Neural cell (in vitro differentiated cells): Measurements from ENCODE around the gene NISCH. TPM values are rescaled to one million over a fixed set of nuclear protein-coding genes. Genes with fewer than 3 reads are reported as not detected.

Experiments
- H2AFZ ChIP-seq: fragments of 200-600, 300-800 bp; sonication (generic), shearing (Covaris generic); 2 replicates; pipeline ENCODE4 v1.6.0; 2014; ENCODE audit warnings: low read depth, mild to moderate bottlenecking, antibody characterized with exemption, low read length, moderate library complexity
- H3F3A ChIP-seq: fragments of 200-600 bp; shearing (Covaris generic); 2 replicates; pipeline ENCODE4 v1.6.1; 2016; ENCODE audit warnings: mild to moderate bottlenecking, moderate library complexity, mixed read lengths, antibody characterized with exemption, low read length; ENCODE audit not compliant: insufficient read depth, poor library complexity, severe bottlenecking
- H3K27ac ChIP-seq: fragments of 200-600, 300-800 bp; sonication (generic), shearing (Covaris generic); 2 replicates; pipeline ENCODE4 v1.5.1; 2014; ENCODE audit warnings: mild to moderate bottlenecking, low read length, moderate library complexity
- H3K27me3 ChIP-seq: fragments of 300-800, 200-600 bp; sonication (generic), shearing (Covaris generic); 2 replicates; pipeline ENCODE4 v1.6.0; 2014; ENCODE audit warnings: mild to moderate bottlenecking, low read depth, low read length, moderate library complexity; ENCODE audit not compliant: insufficient read depth
- H3K36me3 ChIP-seq: fragments of 300-800, 200-600 bp; sonication (generic), shearing (Covaris generic); 2 replicates; pipeline ENCODE4 v1.5.1; 2014; ENCODE audit warnings: mild to moderate bottlenecking, antibody characterized with exemption, low read length, moderate library complexity; ENCODE audit not compliant: insufficient read depth
- H3K4me2 ChIP-seq: fragments of 300-800, 200-600 bp; sonication (generic), shearing (Covaris generic); 2 replicates; pipeline ENCODE4 v1.6.0; 2014; ENCODE audit warnings: mild to moderate bottlenecking, low read length
- H3K4me3 ChIP-seq: fragments of 300-800, 200-600 bp; sonication (generic), shearing (Covaris generic); 2 replicates; pipeline ENCODE4 v1.5.1; 2014; ENCODE audit warnings: mild to moderate bottlenecking, low read length, moderate library complexity
- H3K79me2 ChIP-seq: fragments of 200-600 bp; shearing (Covaris generic); replicated peaks from 2 replicates; pipeline ENCODE4 v1.6.0; 2014; ENCODE audit warnings: mild to moderate bottlenecking, low read length, moderate library complexity; ENCODE audit not compliant: insufficient read depth
- H3K9ac ChIP-seq: fragments of 300-800, 200-600 bp; sonication (generic), shearing (Covaris generic); 2 replicates; pipeline ENCODE4 v1.6.1; 2016; ENCODE audit warnings: mild to moderate bottlenecking, low read length, mixed read lengths
- H3K9me2 ChIP-seq: fragments of 200-600 bp; shearing (Covaris generic); 2 replicates; pipeline ENCODE4 v1.6.1; 2016; ENCODE audit warnings: mild to moderate bottlenecking, low read length, mixed read lengths; ENCODE audit not compliant: insufficient read depth
- H3K9me3 ChIP-seq: fragments of 200-600, 300-800 bp; sonication (generic), shearing (Covaris generic); 2 replicates; pipeline ENCODE4 v1.6.1; 2016; ENCODE audit warnings: mild to moderate bottlenecking, mixed run types, low read length, moderate library complexity, mixed read lengths
- H4K20me1 ChIP-seq: fragments of 200-600 bp; shearing (Covaris generic); 2 replicates; pipeline ENCODE4 v1.6.1; 2016; ENCODE audit warnings: mild to moderate bottlenecking, mixed run types; ENCODE audit not compliant: insufficient read depth
- CTCF ChIP-seq: fragments of 450-650 bp; IDR thresholded peaks from 2 replicates; pipeline ENCODE4 v1.5.1; 2014; ENCODE audit warnings: antibody characterized with exemption, mild to moderate bottlenecking, moderate library complexity; ENCODE audit not compliant: poor library complexity, severe bottlenecking
- EP300 ChIP-seq: fragments of 450-650 bp; conservative IDR thresholded peaks from 2 replicates; pipeline ENCODE4 v1.6.1; 2014; ENCODE audit warnings: antibody characterized with exemption, mild to moderate bottlenecking, moderate library complexity; ENCODE audit not compliant: poor library complexity, severe bottlenecking
- EZH2 ChIP-seq: fragments of 200-600, 300-800 bp; shearing (Covaris generic), sonication (generic); IDR thresholded peaks from 2 replicates; pipeline ENCODE4 v1.6.1; 2014; ENCODE audit warnings: antibody characterized with exemption, low read length, borderline replicate concordance, mild to moderate bottlenecking; ENCODE audit not compliant: insufficient read depth, poor library complexity, severe bottlenecking
- MXI1 ChIP-seq: fragments of 450-650 bp; conservative IDR thresholded peaks from 2 replicates; pipeline ENCODE4 v1.6.1; 2014; ENCODE audit warnings: antibody characterized with exemption, mild to moderate bottlenecking; ENCODE audit not compliant: poor library complexity, severe bottlenecking
- POLR2AphosphoS5 ChIP-seq: IDR thresholded peaks from 2 replicates; pipeline ENCODE4 v1.6.1; 2012
- RAD21 ChIP-seq: fragments of 450-650 bp; conservative IDR thresholded peaks from 2 replicates; pipeline ENCODE4 v1.6.1; 2014; ENCODE audit warnings: antibody characterized with exemption, mild to moderate bottlenecking, moderate library complexity
- SMC3 ChIP-seq: fragments of 450-650 bp; conservative IDR thresholded peaks from 2 replicates; pipeline ENCODE4 v1.6.1; 2014; ENCODE audit warnings: antibody characterized with exemption, mild to moderate bottlenecking, moderate library complexity; ENCODE audit not compliant: poor library complexity
- TAF1 ChIP-seq: IDR thresholded peaks from 2 replicates; pipeline ENCODE4 v1.6.1; 2012; ENCODE audit warnings: low read depth
- polyA plus RNA-seq: library from polyadenylated mRNA; depleted of rRNA; stranded (reverse); fragments of >200 nt; gene quantifications from 2 replicates; pipeline ENCODE4 v1.2.3, GENCODE V29; 2014
- TF ChIP-seq, protein P1 (sequence below): IDR thresholded peaks from 2 replicates; pipeline ENCODE4 v1.6.1; 2012; ENCODE audit warnings: borderline replicate concordance

The NISCH gene
- polyA plus RNA-seq, 1 donor from 2014 or later: 88.9 TPM

- TF ChIP-seq MXI1: no peak
- TF ChIP-seq CTCF: no peak
- TF ChIP-seq, protein P1, sequence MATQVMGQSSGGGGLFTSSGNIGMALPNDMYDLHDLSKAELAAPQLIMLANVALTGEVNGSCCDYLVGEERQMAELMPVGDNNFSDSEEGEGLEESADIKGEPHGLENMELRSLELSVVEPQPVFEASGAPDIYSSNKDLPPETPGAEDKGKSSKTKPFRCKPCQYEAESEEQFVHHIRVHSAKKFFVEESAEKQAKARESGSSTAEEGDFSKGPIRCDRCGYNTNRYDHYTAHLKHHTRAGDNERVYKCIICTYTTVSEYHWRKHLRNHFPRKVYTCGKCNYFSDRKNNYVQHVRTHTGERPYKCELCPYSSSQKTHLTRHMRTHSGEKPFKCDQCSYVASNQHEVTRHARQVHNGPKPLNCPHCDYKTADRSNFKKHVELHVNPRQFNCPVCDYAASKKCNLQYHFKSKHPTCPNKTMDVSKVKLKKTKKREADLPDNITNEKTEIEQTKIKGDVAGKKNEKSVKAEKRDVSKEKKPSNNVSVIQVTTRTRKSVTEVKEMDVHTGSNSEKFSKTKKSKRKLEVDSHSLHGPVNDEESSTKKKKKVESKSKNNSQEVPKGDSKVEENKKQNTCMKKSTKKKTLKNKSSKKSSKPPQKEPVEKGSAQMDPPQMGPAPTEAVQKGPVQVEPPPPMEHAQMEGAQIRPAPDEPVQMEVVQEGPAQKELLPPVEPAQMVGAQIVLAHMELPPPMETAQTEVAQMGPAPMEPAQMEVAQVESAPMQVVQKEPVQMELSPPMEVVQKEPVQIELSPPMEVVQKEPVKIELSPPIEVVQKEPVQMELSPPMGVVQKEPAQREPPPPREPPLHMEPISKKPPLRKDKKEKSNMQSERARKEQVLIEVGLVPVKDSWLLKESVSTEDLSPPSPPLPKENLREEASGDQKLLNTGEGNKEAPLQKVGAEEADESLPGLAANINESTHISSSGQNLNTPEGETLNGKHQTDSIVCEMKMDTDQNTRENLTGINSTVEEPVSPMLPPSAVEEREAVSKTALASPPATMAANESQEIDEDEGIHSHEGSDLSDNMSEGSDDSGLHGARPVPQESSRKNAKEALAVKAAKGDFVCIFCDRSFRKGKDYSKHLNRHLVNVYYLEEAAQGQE: no peak
- no peak for TF ChIP-seq EP300
- Histone ChIP-seq H3F3A (no peaks in the 10 kb centered on the region), H3K9me2 (no peaks in the 10 kb centered on the region), H3K79me2 (no peaks in the 10 kb centered on the region), H3K27ac (no peak overlapping the region), H3K27me3 (no peaks in the 10 kb centered on the region), H3K9me3 (no peaks in the 10 kb centered on the region), H2AFZ (no peak overlapping the region), H3K4me3 (no peak overlapping the region), H4K20me1 (no peaks in the 10 kb centered on the region), H3K36me3 (no peaks in the 10 kb centered on the region), H3K9ac (no peak overlapping the region), H3K4me2 (no peak overlapping the region)
Observed at GRCh38 chr3:52507359-52507758, 52.0 kb downstream of the NISCH start.

GRCh38 chr3:52509753-52510328 is 54.4 kb downstream of the NISCH start:
- H3K27me3 ChIP-seq: no peaks in the 10 kb centered on the region
- no peak overlapping the region for H2AFZ ChIP-seq
- H3K4me2 ChIP-seq: no peak overlapping the region
- TF ChIP-seq EP300: no peak
- no peak for TF ChIP-seq MXI1
- no peak for TF ChIP-seq SMC3
- H3K36me3 ChIP-seq: no peaks in the 10 kb centered on the region
- H4K20me1 ChIP-seq: no peaks in the 10 kb centered on the region
- no peak overlapping the region for H3K4me3 ChIP-seq
- no peaks in the 10 kb centered on the region for H3K79me2 ChIP-seq
- H3K9me2 ChIP-seq: no peaks in the 10 kb centered on the region
- no peak overlapping the region for H3K27ac ChIP-seq
- H3K9ac ChIP-seq: no peak overlapping the region
- no peaks in the 10 kb centered on the region for H3F3A ChIP-seq
- no peaks in the 10 kb centered on the region for H3K9me3 ChIP-seq

GRCh38 chr3:52511509-52511908 is 56.1 kb downstream of the NISCH start:
- no peaks in the 10 kb centered on the region for H3K27me3 ChIP-seq
- H3K79me2 ChIP-seq: no peaks in the 10 kb centered on the region
- H3K4me2 ChIP-seq: no peak overlapping the region
- H3K27ac ChIP-seq: no peak overlapping the region
- no peak overlapping the region for H3K4me3 ChIP-seq
- TF ChIP-seq MXI1 (no peak), EZH2 (no peak), TAF1 (no peak), CTCF (no peak), RAD21 (no peak), POLR2AphosphoS5 (no peak), EP300 (no peak), SMC3 (no peak)
- TF ChIP-seq, protein P1: no peak
- no peaks in the 10 kb centered on the region for H3K9me3 ChIP-seq
- no peak overlapping the region for H2AFZ ChIP-seq
- no peaks in the 10 kb centered on the region for H4K20me1 ChIP-seq
- no peaks in the 10 kb centered on the region for H3F3A ChIP-seq
- no peak overlapping the region for H3K9ac ChIP-seq
- no peaks in the 10 kb centered on the region for H3K9me2 ChIP-seq
- no peaks in the 10 kb centered on the region for H3K36me3 ChIP-seq
